ENCODE measurements around the gene GDF15.
"Not testable (repeated sequence)": the region's sequence is repeated elsewhere in the genome, so short reads cannot be mapped to it uniquely, and the experiment has no call there.

GDF15 gene

DNA sequence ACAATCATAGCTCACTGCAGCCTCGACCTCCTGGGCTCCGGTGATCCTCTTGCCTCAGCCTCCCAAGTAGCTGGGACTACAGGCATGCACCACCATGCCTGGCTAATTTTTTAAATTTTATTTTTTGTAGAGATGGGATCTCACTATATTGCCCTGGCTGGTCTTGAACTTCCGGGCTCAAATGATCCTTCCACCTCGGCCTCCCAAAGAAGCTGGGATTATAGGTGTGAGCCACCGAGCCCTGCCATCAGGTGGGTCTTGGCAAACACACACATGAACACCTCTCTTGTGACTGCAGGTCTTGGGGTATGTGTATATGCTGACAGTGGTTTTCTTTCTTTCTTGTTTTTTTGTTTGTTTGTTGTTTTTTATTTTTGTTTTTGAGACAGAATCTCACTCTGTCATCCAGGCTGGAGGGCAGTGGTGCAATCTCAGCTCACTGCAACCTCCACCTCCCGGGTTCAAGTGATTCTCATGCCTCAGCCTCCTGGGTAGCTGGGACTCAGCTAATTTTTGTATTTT lies 37.1 kb upstream of the GDF15 start:
- H3K9me3 ChIP-seq (replicated peaks; ENCODE audit: low read length); H3K9ac ChIP-seq (ENCODE audit: low read depth, low read length); H3K4me1 ChIP-seq (ENCODE audit: control insufficient read depth, insufficient read depth, low read length); H3K4me3 ChIP-seq (ENCODE audit: low read length); H3K4me2 ChIP-seq (ENCODE audit: low read length); H3K27me3 ChIP-seq (ENCODE audit: control insufficient read depth, insufficient read depth, low read length); H3K36me3 ChIP-seq (ENCODE audit: insufficient read depth, low read length): not testable (repeated sequence)

DNA sequence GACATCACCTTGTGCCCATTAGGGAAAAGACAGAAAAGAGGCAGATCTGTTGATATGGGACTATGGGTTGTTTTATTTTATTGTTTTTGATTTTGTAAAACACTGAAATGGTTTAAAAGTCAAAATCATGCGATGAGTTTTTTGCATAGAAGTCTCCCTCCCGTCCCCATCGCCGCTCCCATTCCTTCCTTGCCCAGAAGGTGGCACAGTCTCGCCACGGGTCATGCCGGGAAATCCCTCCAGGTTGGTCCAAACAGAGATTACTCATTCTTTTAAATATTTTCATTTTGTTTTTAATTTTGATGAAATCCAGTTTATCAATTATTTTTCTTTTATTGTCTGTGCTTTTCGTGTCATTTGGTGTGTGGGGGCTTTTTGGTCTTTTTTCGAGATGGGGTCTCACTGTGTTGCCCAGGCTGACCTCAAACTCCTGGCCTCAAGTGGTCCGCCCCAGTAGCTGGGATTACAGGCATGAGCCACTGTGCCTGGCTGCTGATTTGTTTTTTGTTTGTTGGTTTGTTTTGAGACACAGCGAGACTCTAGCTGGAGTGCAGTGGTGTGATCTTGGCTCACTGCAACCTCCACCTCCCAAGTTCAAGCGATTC lies 36.3 kb upstream of the GDF15 start:
- Histone ChIP-seq H3K9me3 (replicated peaks; ENCODE audit: low read length) (no peaks in the 10 kb centered on the region), H3K27me3 (ENCODE audit: control insufficient read depth, insufficient read depth, low read length) (no peaks in the 10 kb centered on the region), H3K9ac (ENCODE audit: low read depth, low read length) (no peak overlapping the region), H3K36me3 (ENCODE audit: insufficient read depth, low read length) (no peaks in the 10 kb centered on the region), H3K4me1 (ENCODE audit: control insufficient read depth, insufficient read depth, low read length) (no peaks in the 10 kb centered on the region), H3K4me3 (ENCODE audit: low read length) (no peak overlapping the region), H3K4me2 (ENCODE audit: low read length) (no peak overlapping the region)

DNA sequence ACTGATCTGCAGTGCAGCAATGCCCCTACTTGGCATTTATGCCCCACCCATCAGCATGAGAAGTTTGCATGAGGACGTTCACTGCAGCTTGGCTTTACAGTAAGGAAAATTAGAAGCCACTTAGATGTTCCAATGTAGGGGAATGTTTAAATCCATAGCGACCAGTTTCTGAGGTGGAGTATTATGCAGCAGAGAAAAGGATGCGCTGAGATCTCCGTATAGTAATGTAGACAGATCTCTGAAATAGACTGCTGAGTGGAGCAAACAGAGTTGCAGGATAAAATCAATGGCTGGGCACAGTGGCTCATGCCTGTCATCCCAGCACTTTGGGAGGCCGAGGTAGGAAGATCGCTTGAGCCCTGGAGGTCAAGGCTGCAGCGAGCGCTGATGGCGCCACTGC lies 35.5 kb upstream of the GDF15 start:
- no peaks in the 10 kb centered on the region for H3K4me1 ChIP-seq (ENCODE audit: control insufficient read depth, insufficient read depth, low read length)

DNA sequence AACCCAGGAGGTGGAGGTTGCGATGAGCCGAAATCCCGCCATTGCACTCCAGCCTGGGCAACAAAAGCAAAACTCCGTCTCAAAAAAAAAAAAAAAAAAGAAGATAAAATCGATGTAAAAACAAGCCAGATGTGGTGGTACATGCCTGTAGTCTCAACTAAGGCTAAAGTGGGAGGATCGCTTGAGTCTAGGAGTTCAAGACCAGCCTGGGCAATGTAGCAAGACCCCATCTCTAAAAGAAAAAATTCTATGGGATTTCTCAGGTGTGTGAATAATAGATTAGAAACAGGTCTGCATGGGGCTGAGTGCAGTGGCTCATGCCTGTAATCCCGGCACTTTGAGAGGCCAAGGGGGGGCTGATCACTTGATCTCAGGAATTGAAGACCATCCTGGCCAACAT lies 34.4 kb upstream of the GDF15 start:
- H3K36me3 ChIP-seq (ENCODE audit: insufficient read depth, low read length): peaks cover 3% of the 10 kb centered on the region
- H3K4me1 ChIP-seq (ENCODE audit: control insufficient read depth, insufficient read depth, low read length): no peaks in the 10 kb centered on the region
- no peak overlapping the region for H3K4me2 ChIP-seq (ENCODE audit: low read length)
- no peaks in the 10 kb centered on the region for H3K27me3 ChIP-seq (ENCODE audit: control insufficient read depth, insufficient read depth, low read length)
- H3K9me3 ChIP-seq (replicated peaks; ENCODE audit: low read length): no peaks in the 10 kb centered on the region
- H3K4me3 ChIP-seq (ENCODE audit: low read length): no peak overlapping the region
- no peak overlapping the region for H3K9ac ChIP-seq (ENCODE audit: low read depth, low read length)

More for the DNA sequence above, 35.5 kb upstream of the GDF15 start:
- H3K9ac ChIP-seq (ENCODE audit: low read depth, low read length): no peak overlapping the region
- H3K4me2 ChIP-seq (ENCODE audit: low read length): no peak overlapping the region
- no peak overlapping the region for H3K4me3 ChIP-seq (ENCODE audit: low read length)
- no peaks in the 10 kb centered on the region for H3K9me3 ChIP-seq (replicated peaks; ENCODE audit: low read length)
- H3K36me3 ChIP-seq (ENCODE audit: insufficient read depth, low read length): no peaks in the 10 kb centered on the region
- no peaks in the 10 kb centered on the region for H3K27me3 ChIP-seq (ENCODE audit: control insufficient read depth, insufficient read depth, low read length)

DNA sequence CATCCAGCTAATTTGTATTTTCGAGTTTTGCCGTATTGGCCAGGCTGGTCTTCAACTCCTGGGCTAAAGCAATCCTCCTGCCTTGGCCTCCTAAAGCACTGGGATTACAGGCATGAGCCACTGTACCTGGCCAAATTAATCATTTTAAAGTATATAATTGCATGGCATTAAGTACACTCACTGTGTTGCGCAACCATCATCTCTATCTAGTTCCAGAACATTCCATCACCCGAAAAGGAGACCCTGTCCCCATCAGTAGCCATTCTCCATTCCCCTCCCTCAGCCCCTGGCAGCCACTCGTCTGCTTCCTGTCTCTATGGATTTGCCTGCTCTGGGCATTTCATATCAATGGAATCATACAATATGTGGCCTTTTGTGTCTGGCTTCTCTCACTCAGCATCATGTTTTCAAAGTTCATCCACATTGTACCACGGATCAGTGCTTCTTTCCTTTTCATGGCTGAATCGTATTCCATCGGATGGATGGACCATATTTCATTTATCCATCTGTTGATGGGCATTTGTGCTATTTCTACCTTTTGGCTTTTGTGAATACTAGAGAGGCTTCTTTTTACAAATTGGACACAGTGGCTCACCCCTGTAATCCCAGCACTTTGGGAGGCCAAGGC lies 32.5 kb upstream of the GDF15 start:
- no peak overlapping the region for H3K4me3 ChIP-seq (ENCODE audit: low read length)
- no peaks in the 10 kb centered on the region for H3K9me3 ChIP-seq (replicated peaks; ENCODE audit: low read length)
- peaks cover 13% of the 10 kb centered on the region for H3K36me3 ChIP-seq (ENCODE audit: insufficient read depth, low read length)
- no peak overlapping the region for H3K4me2 ChIP-seq (ENCODE audit: low read length)
- H3K9ac ChIP-seq (ENCODE audit: low read depth, low read length): no peak overlapping the region
- no peaks in the 10 kb centered on the region for H3K4me1 ChIP-seq (ENCODE audit: control insufficient read depth, insufficient read depth, low read length)
- H3K27me3 ChIP-seq (ENCODE audit: control insufficient read depth, insufficient read depth, low read length): no peaks in the 10 kb centered on the region

DNA sequence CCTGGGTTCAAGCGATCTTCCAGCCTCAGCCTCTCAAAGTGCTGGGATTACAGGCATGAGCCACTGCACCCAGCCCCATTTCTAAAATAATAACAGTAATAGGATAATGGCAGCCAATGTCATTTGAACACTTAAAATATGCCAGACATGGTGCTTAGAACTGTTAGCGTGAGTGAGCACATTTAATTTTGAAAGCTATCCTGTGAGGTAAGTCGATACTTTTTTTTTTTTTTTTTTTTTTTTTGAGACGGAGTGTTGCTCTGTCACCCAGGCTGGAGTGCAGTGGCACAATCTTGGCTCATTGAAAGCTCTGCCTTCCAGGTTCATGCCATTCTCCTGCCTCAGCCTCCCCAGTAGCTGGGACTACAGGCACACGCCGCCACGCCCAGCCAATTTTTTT lies 31.2 kb upstream of the GDF15 start:
- peaks cover 13% of the 10 kb centered on the region for H3K36me3 ChIP-seq (ENCODE audit: insufficient read depth, low read length)
- H3K4me2 ChIP-seq (ENCODE audit: low read length); H3K4me1 ChIP-seq (ENCODE audit: control insufficient read depth, insufficient read depth, low read length); H3K9ac ChIP-seq (ENCODE audit: low read depth, low read length); H3K9me3 ChIP-seq (replicated peaks; ENCODE audit: low read length); H3K27me3 ChIP-seq (ENCODE audit: control insufficient read depth, insufficient read depth, low read length); H3K4me3 ChIP-seq (ENCODE audit: low read length): not testable (repeated sequence)

DNA sequence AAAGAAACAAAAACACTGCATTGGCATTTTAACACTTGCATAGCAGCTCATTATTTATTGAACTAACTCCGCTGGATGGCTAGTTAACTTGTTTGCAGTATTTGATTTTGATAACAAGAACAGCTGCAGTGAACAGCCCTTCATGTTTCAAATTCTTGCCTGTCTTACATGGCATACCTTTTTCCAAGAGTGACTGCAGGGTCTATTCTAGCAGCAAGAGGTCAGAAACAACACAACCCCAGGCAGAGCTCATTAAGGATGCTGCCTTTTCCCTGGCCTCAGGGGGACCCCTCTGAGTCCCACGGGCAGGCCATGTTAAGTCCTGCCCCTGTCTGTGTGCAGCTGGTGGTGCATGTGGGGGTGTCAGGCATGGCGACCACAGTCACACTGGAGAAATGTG lies 28.9 kb upstream of the GDF15 start:
- no peak overlapping the region for H3K4me2 ChIP-seq (ENCODE audit: low read length)
- H3K36me3 ChIP-seq (ENCODE audit: insufficient read depth, low read length): peaks cover 13% of the 10 kb centered on the region
- no peak overlapping the region for H3K4me3 ChIP-seq (ENCODE audit: low read length)
- H3K4me1 ChIP-seq (ENCODE audit: control insufficient read depth, insufficient read depth, low read length): no peaks in the 10 kb centered on the region
- H3K27me3 ChIP-seq (ENCODE audit: control insufficient read depth, insufficient read depth, low read length): no peaks in the 10 kb centered on the region
- H3K9ac ChIP-seq (ENCODE audit: low read depth, low read length): no peak overlapping the region
- no peaks in the 10 kb centered on the region for H3K9me3 ChIP-seq (replicated peaks; ENCODE audit: low read length)

DNA sequence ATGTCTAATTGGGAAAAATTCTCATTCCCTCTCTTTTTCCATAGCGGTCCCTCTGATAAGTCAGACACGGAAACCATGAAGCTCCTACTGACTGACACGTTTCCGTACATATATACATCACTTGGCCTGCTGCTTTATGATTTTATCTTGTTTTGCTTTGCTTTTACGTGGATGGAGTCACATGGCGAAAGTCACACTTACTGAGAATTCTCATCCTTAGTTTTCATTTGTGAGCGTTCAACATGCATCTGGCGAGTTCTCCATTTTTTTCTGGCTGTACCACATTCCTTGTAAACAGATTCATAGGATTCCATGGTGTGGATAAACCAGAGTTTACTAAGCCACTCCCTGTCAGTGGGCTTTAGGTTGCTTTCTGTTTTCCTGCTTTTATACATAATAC lies 24.3 kb upstream of the GDF15 start:
- Histone ChIP-seq H3K36me3 (ENCODE audit: insufficient read depth, low read length) (peaks cover 11% of the 10 kb centered on the region), H3K9me3 (replicated peaks; ENCODE audit: low read length) (no peaks in the 10 kb centered on the region), H3K4me2 (ENCODE audit: low read length) (no peak overlapping the region), H3K4me1 (ENCODE audit: control insufficient read depth, insufficient read depth, low read length) (peaks cover 16% of the 10 kb centered on the region), H3K27me3 (ENCODE audit: control insufficient read depth, insufficient read depth, low read length) (no peaks in the 10 kb centered on the region), H3K9ac (ENCODE audit: low read depth, low read length) (no peak overlapping the region), H3K4me3 (ENCODE audit: low read length) (no peak overlapping the region)

DNA sequence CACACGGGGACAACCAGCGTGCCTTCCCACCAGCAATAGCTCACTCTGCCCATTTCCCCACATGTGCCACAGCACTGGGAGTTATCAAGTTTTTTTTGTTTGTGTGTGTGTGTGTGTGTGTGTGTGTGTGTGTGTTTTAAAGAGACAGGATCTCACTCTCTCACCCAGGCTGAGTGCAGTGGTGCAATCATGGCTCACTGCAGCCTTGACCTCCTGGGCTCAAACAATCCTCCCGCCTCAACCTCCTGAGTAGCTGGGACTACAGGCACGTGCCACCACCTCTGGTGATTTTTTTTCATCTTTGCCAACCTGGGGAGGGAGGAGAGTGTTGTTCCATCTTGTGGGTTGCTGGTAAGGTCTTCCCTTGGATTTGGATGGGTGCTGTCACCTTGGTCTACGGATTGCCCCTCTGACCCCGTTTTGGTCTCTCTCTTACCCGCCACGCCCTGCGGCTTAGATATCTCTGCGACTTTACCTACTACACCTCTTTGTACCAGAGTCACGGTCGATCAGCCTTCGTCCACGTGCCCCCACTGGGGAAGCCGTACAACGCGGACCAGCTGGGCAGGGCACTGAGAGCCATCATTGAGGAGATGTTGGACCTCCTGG lies 22.9 kb upstream of the GDF15 start:
- Histone ChIP-seq H3K36me3 (ENCODE audit: insufficient read depth, low read length) (no peaks in the 10 kb centered on the region), H3K4me3 (ENCODE audit: low read length) (no peak overlapping the region), H3K27me3 (ENCODE audit: control insufficient read depth, insufficient read depth, low read length) (no peaks in the 10 kb centered on the region), H3K4me2 (ENCODE audit: low read length) (no peak overlapping the region), H3K4me1 (ENCODE audit: control insufficient read depth, insufficient read depth, low read length) (peaks cover 16% of the 10 kb centered on the region), H3K9ac (ENCODE audit: low read depth, low read length) (no peak overlapping the region), H3K9me3 (replicated peaks; ENCODE audit: low read length) (no peaks in the 10 kb centered on the region)

DNA sequence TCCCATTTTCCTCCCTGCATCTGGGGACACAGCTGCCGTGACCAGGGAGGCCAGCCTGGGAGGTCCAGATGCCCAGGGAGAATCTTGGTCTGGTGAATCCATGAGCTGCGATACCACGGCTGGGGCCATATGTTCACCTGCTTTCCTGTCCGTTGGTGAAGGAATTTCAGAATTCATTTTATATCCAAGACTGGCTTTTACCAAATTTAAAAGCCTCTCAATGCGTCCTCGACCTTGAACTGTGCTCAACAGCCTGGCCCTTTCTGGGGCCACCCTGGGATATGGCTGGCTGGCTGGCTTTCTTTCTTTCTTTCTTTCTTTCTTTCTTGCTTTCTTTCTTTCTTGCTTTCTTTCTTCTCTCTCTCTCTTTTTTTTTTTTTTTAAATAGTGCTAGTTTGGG lies 22.2 kb upstream of the GDF15 start:
- H3K36me3 ChIP-seq (ENCODE audit: insufficient read depth, low read length): no peaks in the 10 kb centered on the region
- H3K4me3 ChIP-seq (ENCODE audit: low read length): no peak overlapping the region
- no peaks in the 10 kb centered on the region for H3K27me3 ChIP-seq (ENCODE audit: control insufficient read depth, insufficient read depth, low read length)
- H3K4me1 ChIP-seq (ENCODE audit: control insufficient read depth, insufficient read depth, low read length): peaks cover 16% of the 10 kb centered on the region
- no peak overlapping the region for H3K4me2 ChIP-seq (ENCODE audit: low read length)
- H3K9ac ChIP-seq (ENCODE audit: low read depth, low read length): no peak overlapping the region
- H3K9me3 ChIP-seq (replicated peaks; ENCODE audit: low read length): no peaks in the 10 kb centered on the region

DNA sequence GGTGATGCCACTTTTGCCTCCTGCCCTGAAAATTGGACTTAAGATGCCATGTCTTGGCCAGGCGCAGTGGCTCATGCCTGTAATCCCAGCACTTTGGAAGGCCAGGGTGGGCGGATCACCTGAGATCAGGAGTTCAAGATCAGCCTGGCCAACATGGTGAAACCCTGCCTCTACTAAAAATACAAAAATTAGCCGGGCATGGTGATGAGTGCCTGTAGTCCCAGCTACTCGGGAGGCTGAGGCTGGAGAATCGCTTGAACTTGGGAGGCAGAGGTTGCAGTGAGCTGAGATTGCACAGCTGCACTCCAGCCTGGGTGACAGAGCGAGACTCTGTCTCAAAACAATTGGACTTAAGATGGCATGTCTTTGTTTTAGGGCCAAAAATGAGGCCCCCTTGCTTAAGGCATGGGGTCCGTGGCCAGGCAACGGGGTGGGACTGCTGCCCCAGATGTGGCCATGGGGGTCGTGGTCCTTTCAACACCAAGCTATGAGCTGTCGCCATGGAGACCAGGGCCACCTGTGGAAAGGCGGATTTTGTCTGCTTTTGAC lies 21.6 kb upstream of the GDF15 start:
- H3K27me3 ChIP-seq (ENCODE audit: control insufficient read depth, insufficient read depth, low read length); H3K4me3 ChIP-seq (ENCODE audit: low read length); H3K36me3 ChIP-seq (ENCODE audit: insufficient read depth, low read length); H3K9me3 ChIP-seq (replicated peaks; ENCODE audit: low read length): not testable (repeated sequence)
- H3K9ac ChIP-seq (ENCODE audit: low read depth, low read length): peak overlapping the region; percentile 66
- peak overlapping the region; percentile 59 for H3K4me2 ChIP-seq (ENCODE audit: low read length)
- peaks cover 16% of the 10 kb centered on the region for H3K4me1 ChIP-seq (ENCODE audit: control insufficient read depth, insufficient read depth, low read length)
